Measurements from ENCODE around the gene CNBP. TPM values are rescaled to one million over a fixed set of nuclear protein-coding genes. Genes with fewer than 3 reads are reported as not detected.

CNBP gene
- total and polyA plus RNA-seq, 2 of the 13 experiments (the other 11 are each of a cell fraction or from before 2014, with no cell fraction given), result 282 to 354 TPM

GRCh38 chr3:129160891-129161859 lies 22.5 kb downstream of the CNBP start, which contains the start of gene ISY1 (continued):
- TF ChIP-seq THAP9 (CRISPR knock-in tag; IDR thresholded peaks at IDR 0.05; ENCODE audit: borderline replicate concordance), result peak; percentile 81
- TF ChIP-seq MLXIP (CRISPR knock-in tag; IDR thresholded peaks at IDR 0.05; ENCODE audit: borderline replicate concordance), result no peak
- TF ChIP-seq SNAPC4 (CRISPR knock-in tag; IDR thresholded peaks at IDR 0.05), result 0 out of 2 replicates have a peak, but pooled peaks have one; percentile 62
- TF ChIP-seq PHF20 (CRISPR knock-in tag; IDR thresholded peaks at IDR 0.05), result peak; percentile 99
- no peak for TF ChIP-seq SIX4 (CRISPR knock-in tag; IDR thresholded peaks at IDR 0.05)
- TF ChIP-seq ZNF234 (CRISPR knock-in tag; conservative IDR thresholded peaks at IDR 0.05), result no peak
- TF ChIP-seq HMGA1 (CRISPR knock-in tag; conservative IDR thresholded peaks at IDR 0.05), result no peak
- TF ChIP-seq IRF9 (CRISPR knock-in tag; IDR thresholded peaks at IDR 0.05; ENCODE audit: borderline replicate concordance), result peak; percentile 89
- TF ChIP-seq HMG20A (CRISPR knock-in tag; IDR thresholded peaks at IDR 0.05; ENCODE audit: borderline replicate concordance), result no peak
- TF ChIP-seq SRSF1 (optimal IDR thresholded peaks at IDR 0.05; ENCODE audit: low read depth, low read length), result peak; percentile 34
- no peak for TF ChIP-seq ZNF704 (CRISPR knock-in tag; IDR thresholded peaks at IDR 0.05; ENCODE audit: borderline replicate concordance)
- TF ChIP-seq TEF (CRISPR knock-in tag; IDR thresholded peaks at IDR 0.05), result no peak; the same call in 1 of the 2 replicates

Measured in HepG2 (cell line).